GM23338 (cell line): ENCODE measurements around the gene ZNF474. TPM values are rescaled to one million over a fixed set of nuclear protein-coding genes. Genes with fewer than 3 reads are reported as not detected.

Source experiments
- ATAC-seq: fragments of 200-7000 bp; cut with Tn5 transposase; 3 replicates; pipeline ENCODE4 v1.9.1; 2020
- DNase-seq: peaks from one replicate; pipeline ENCODE4 v3.0.0-alpha.2; 2015; ENCODE audit warnings: low spot score
- H2AFZ ChIP-seq: fragments of 200-600 bp; sonication (generic); 2 replicates; pipeline ENCODE4 v1.8.0; 2016; ENCODE audit warnings: antibody characterized with exemption, mild to moderate bottlenecking, moderate library complexity
- H3F3A ChIP-seq: fragments of 200-600 bp; sonication (generic); replicated peaks from 2 replicates; pipeline ENCODE4 v1.8.0; 2017; ENCODE audit warnings: antibody characterized with exemption, mixed run types, low read depth
- H3K27ac ChIP-seq: fragments of 200-600 bp; sonication (generic); 2 replicates; pipeline ENCODE4 v1.6.1; 2016; ENCODE audit warnings: low read depth
- H3K27me3 ChIP-seq: fragments of 200-600 bp; sonication (generic); 2 replicates; pipeline ENCODE4 v1.8.0; 2016; ENCODE audit warnings: mild to moderate bottlenecking, mixed run types, moderate library complexity; ENCODE audit not compliant: insufficient read depth
- H3K36me3 ChIP-seq: fragments of 200-600 bp; sonication (generic); 2 replicates; pipeline ENCODE4 v1.8.0; 2016; ENCODE audit warnings: mild to moderate bottlenecking; ENCODE audit not compliant: insufficient read depth
- H3K4me1 ChIP-seq: fragments of 200-600 bp; sonication (generic); 2 replicates; pipeline ENCODE4 v1.8.0; 2016; ENCODE audit warnings: mild to moderate bottlenecking, moderate library complexity; ENCODE audit not compliant: insufficient read depth
- H3K4me2 ChIP-seq: fragments of 200-600 bp; sonication (generic); 2 replicates; pipeline ENCODE4 v1.7.1; 2017; ENCODE audit warnings: mixed run types
- H3K4me3 ChIP-seq: fragments of 200-600 bp; sonication (generic); 2 replicates; pipeline ENCODE4 v1.6.1; 2016; ENCODE audit warnings: mixed run types
- H3K79me2 ChIP-seq: fragments of 200-600 bp; sonication (generic); replicated peaks from 2 replicates; pipeline ENCODE4 v1.8.0; 2017; ENCODE audit warnings: mild to moderate bottlenecking; ENCODE audit not compliant: insufficient read depth
- H3K9me2 ChIP-seq: fragments of 200-600 bp; sonication (generic); 2 replicates; pipeline ENCODE4 v1.8.0; 2017; ENCODE audit not compliant: insufficient read depth
- H4K20me1 ChIP-seq: fragments of 200-600 bp; sonication (generic); replicated peaks from 2 replicates; pipeline ENCODE4 v1.8.0; 2017; ENCODE audit warnings: mild to moderate bottlenecking; ENCODE audit not compliant: insufficient read depth
- H3K27ac Mint-ChIP-seq: 2 replicates; pipeline ENCODE4 v1.8.0; 2020; ENCODE audit warnings: inconsistent platforms, mild to moderate bottlenecking, moderate library complexity, mixed read lengths
- H3K27me3 Mint-ChIP-seq: 3 replicates; pipeline ENCODE4 v1.8.0; 2022; ENCODE audit warnings: low read depth, mild to moderate bottlenecking, moderate library complexity, mixed read lengths, inconsistent platforms; ENCODE audit not compliant: insufficient read depth, poor library complexity
- H3K36me3 Mint-ChIP-seq: 3 replicates; pipeline ENCODE4 v1.8.0; 2021; ENCODE audit warnings: low read depth, mild to moderate bottlenecking, inconsistent platforms, moderate library complexity, mixed read lengths
- H3K4me1 Mint-ChIP-seq: 3 replicates; pipeline ENCODE4 v1.8.0; 2020; ENCODE audit warnings: mild to moderate bottlenecking, inconsistent platforms, mixed read lengths
- H3K4me3 Mint-ChIP-seq: 3 replicates; pipeline ENCODE4 v1.8.0; 2021; ENCODE audit warnings: moderate library complexity, mild to moderate bottlenecking, inconsistent platforms, mixed read lengths
- H3K9me3 Mint-ChIP-seq: 3 replicates; pipeline ENCODE4 v1.8.0; 2020; ENCODE audit warnings: moderate library complexity, mild to moderate bottlenecking, inconsistent platforms, mixed read lengths
- CREB1 ChIP-seq: fragments of 250-450 bp; sonication (Bioruptor Pico); IDR thresholded peaks from 2 replicates; pipeline ENCODE4 v1.5.0; 2020; ENCODE audit warnings: low read depth, mild to moderate bottlenecking, moderate library complexity
- CTCF ChIP-seq, 2 experiments: fragments of 200-600 bp in 1 of 2; sonication (generic) in 1 of 2; conservative IDR thresholded peaks; 2 replicates each; pipeline versions ENCODE4 v1.5.1 to v1.6.1; 2016 to 2017; ENCODE audit warnings: antibody characterized with exemption in 2 of 2, low read depth in 2 of 2, mild to moderate bottlenecking in 2 of 2, moderate library complexity in 1 of 2
- EZH2 ChIP-seq: fragments of 200-600 bp; sonication (generic); IDR thresholded peaks from one replicate; pipeline ENCODE4 v1.8.0; 2017; ENCODE audit warnings: antibody characterized with exemption, mild to moderate bottlenecking, low read depth; ENCODE audit not compliant: unreplicated experiment
- EZH2phosphoT487 ChIP-seq: fragments of 200-600 bp; sonication (generic); IDR thresholded peaks from one replicate; pipeline ENCODE4 v1.8.1; 2018; ENCODE audit warnings: antibody characterized with exemption; ENCODE audit not compliant: unreplicated experiment
- JUNB ChIP-seq: IDR thresholded peaks from one replicate; pipeline ENCODE4 v1.6.1; 2016; ENCODE audit warnings: antibody characterized with exemption; ENCODE audit not compliant: unreplicated experiment
- NANOG ChIP-seq: IDR thresholded peaks from 2 replicates; pipeline ENCODE4 v1.6.1; 2016; ENCODE audit warnings: antibody characterized with exemption, borderline replicate concordance
- POLR2AphosphoS5 ChIP-seq: IDR thresholded peaks from 2 replicates; pipeline ENCODE4 v1.6.1; 2016; ENCODE audit warnings: antibody characterized with exemption, low read depth
- STAT1 ChIP-seq: IDR thresholded peaks from one replicate; pipeline ENCODE4 v1.6.1; 2016; ENCODE audit warnings: antibody characterized with exemption; ENCODE audit not compliant: unreplicated experiment
- ZNF114 ChIP-seq: fragments of 250-450 bp; sonication (Bioruptor Pico); IDR thresholded peaks from 2 replicates; pipeline ENCODE4 v1.5.0; 2020; ENCODE audit warnings: mild to moderate bottlenecking, moderate library complexity
- ZNF331 ChIP-seq: fragments of 250-450 bp; sonication (Bioruptor Pico); IDR thresholded peaks from 2 replicates; pipeline ENCODE4 v1.5.0; 2020; ENCODE audit warnings: low read depth, mild to moderate bottlenecking, moderate library complexity
- polyA plus RNA-seq: library from polyadenylated mRNA; unstranded; fragments of >200 nt; fragmentation: Nextera tagmentation; extraction: Ambion mirVana; gene quantifications from 2 replicates; pipeline ENCODE4 v1.2.1, GENCODE V29; 2016
- total RNA-seq: library from RNA; depleted of rRNA; stranded (reverse); fragments of >200 nt; shearing (Covaris generic); gene quantifications from 2 replicates; pipeline ENCODE4 v1.2.3, GENCODE V29; 2014
- TF ChIP-seq, protein P1 (sequence below): fragments of 250-450 bp; sonication (Bioruptor Pico); IDR thresholded peaks from 2 replicates; pipeline ENCODE4 v1.5.0; 2020; ENCODE audit warnings: mild to moderate bottlenecking, moderate library complexity
- TF ChIP-seq, protein P2 (sequence below): IDR thresholded peaks from one replicate; pipeline ENCODE4 v1.6.1; 2018; ENCODE audit warnings: antibody characterized with exemption; ENCODE audit not compliant: unreplicated experiment
- TF ChIP-seq, protein P3 (sequence below): IDR thresholded peaks from 2 replicates; pipeline ENCODE4 v1.6.1; 2016; ENCODE audit warnings: antibody characterized with exemption

ZNF474 gene
- total and polyA plus RNA-seq, 2 experiments from 2014 or later, result 0.59 TPM; not detected in 1

- no peaks in the 10 kb centered on the region for H3K79me2 ChIP-seq
- H3K4me1 ChIP-seq, result peaks cover 7% of the 10 kb centered on the region
- H3K4me3 Mint-ChIP-seq, result no peak overlapping the region
- no peaks in the 10 kb centered on the region for H4K20me1 ChIP-seq
- DNase-seq, result no peak
- no peak overlapping the region for H3K27ac Mint-ChIP-seq
- no peak for ATAC-seq
- H3K9me2 ChIP-seq, result no peaks in the 10 kb centered on the region
- no peaks in the 10 kb centered on the region for H3K36me3 Mint-ChIP-seq
- H3K27me3 ChIP-seq, result peaks cover 13% of the 10 kb centered on the region
- H3F3A ChIP-seq, result no peaks in the 10 kb centered on the region
- H3K4me3 ChIP-seq, result no peak overlapping the region
- peaks cover 13% of the 10 kb centered on the region for H3K27me3 Mint-ChIP-seq
- peaks cover 12% of the 10 kb centered on the region for H3K4me1 Mint-ChIP-seq
- H3K4me2 ChIP-seq, result no peak overlapping the region
- no peaks in the 10 kb centered on the region for H3K36me3 ChIP-seq
- H3K27ac ChIP-seq, result no peak overlapping the region
- TF ChIP-seq, protein P1, sequence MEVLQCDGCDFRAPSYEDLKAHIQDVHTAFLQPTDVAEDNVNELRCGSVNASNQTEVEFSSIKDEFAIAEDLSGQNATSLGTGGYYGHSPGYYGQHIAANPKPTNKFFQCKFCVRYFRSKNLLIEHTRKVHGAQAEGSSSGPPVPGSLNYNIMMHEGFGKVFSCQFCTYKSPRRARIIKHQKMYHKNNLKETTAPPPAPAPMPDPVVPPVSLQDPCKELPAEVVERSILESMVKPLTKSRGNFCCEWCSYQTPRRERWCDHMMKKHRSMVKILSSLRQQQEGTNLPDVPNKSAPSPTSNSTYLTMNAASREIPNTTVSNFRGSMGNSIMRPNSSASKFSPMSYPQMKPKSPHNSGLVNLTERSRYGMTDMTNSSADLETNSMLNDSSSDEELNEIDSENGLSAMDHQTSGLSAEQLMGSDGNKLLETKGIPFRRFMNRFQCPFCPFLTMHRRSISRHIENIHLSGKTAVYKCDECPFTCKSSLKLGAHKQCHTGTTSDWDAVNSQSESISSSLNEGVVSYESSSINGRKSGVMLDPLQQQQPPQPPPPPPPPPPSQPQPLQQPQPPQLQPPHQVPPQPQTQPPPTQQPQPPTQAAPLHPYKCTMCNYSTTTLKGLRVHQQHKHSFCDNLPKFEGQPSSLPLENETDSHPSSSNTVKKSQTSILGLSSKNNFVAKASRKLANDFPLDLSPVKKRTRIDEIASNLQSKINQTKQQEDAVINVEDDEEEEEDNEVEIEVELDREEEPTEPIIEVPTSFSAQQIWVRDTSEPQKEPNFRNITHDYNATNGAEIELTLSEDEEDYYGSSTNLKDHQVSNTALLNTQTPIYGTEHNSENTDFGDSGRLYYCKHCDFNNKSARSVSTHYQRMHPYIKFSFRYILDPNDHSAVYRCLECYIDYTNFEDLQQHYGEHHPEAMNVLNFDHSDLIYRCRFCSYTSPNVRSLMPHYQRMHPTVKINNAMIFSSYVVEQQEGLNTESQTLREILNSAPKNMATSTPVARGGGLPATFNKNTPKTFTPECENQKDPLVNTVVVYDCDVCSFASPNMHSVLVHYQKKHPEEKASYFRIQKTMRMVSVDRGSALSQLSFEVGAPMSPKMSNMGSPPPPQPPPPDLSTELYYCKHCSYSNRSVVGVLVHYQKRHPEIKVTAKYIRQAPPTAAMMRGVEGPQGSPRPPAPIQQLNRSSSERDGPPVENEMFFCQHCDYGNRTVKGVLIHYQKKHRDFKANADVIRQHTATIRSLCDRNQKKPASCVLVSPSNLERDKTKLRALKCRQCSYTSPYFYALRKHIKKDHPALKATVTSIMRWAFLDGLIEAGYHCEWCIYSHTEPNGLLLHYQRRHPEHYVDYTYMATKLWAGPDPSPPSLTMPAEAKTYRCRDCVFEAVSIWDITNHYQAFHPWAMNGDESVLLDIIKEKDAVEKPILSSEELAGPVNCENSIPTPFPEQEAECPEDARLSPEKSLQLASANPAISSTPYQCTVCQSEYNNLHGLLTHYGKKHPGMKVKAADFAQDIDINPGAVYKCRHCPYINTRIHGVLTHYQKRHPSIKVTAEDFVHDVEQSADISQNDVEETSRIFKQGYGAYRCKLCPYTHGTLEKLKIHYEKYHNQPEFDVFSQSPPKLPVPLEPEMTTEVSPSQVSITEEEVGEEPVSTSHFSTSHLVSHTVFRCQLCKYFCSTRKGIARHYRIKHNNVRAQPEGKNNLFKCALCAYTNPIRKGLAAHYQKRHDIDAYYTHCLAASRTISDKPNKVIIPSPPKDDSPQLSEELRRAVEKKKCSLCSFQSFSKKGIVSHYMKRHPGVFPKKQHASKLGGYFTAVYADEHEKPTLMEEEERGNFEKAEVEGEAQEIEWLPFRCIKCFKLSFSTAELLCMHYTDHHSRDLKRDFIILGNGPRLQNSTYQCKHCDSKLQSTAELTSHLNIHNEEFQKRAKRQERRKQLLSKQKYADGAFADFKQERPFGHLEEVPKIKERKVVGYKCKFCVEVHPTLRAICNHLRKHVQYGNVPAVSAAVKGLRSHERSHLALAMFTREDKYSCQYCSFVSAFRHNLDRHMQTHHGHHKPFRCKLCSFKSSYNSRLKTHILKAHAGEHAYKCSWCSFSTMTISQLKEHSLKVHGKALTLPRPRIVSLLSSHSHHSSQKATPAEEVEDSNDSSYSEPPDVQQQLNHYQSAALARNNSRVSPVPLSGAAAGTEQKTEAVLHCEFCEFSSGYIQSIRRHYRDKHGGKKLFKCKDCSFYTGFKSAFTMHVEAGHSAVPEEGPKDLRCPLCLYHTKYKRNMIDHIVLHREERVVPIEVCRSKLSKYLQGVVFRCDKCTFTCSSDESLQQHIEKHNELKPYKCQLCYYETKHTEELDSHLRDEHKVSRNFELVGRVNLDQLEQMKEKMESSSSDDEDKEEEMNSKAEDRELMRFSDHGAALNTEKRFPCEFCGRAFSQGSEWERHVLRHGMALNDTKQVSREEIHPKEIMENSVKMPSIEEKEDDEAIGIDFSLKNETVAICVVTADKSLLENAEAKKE, result no peak
- TF ChIP-seq EZH2phosphoT487 (no peak), POLR2AphosphoS5 (no peak), ZNF331 (CRISPR knock-in tag) (no peak), STAT1 (no peak), NANOG (no peak), EZH2 (no peak), CREB1 (CRISPR knock-in tag) (no peak), ZNF114 (no peak), JUNB (no peak), CTCF (conservative IDR thresholded peaks at IDR 0.05; ENCODE audit: low read depth in 2 of 2) (no peak)
- TF ChIP-seq, protein P2, sequence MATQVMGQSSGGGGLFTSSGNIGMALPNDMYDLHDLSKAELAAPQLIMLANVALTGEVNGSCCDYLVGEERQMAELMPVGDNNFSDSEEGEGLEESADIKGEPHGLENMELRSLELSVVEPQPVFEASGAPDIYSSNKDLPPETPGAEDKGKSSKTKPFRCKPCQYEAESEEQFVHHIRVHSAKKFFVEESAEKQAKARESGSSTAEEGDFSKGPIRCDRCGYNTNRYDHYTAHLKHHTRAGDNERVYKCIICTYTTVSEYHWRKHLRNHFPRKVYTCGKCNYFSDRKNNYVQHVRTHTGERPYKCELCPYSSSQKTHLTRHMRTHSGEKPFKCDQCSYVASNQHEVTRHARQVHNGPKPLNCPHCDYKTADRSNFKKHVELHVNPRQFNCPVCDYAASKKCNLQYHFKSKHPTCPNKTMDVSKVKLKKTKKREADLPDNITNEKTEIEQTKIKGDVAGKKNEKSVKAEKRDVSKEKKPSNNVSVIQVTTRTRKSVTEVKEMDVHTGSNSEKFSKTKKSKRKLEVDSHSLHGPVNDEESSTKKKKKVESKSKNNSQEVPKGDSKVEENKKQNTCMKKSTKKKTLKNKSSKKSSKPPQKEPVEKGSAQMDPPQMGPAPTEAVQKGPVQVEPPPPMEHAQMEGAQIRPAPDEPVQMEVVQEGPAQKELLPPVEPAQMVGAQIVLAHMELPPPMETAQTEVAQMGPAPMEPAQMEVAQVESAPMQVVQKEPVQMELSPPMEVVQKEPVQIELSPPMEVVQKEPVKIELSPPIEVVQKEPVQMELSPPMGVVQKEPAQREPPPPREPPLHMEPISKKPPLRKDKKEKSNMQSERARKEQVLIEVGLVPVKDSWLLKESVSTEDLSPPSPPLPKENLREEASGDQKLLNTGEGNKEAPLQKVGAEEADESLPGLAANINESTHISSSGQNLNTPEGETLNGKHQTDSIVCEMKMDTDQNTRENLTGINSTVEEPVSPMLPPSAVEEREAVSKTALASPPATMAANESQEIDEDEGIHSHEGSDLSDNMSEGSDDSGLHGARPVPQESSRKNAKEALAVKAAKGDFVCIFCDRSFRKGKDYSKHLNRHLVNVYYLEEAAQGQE, result no peak
- TF ChIP-seq, protein P3, sequence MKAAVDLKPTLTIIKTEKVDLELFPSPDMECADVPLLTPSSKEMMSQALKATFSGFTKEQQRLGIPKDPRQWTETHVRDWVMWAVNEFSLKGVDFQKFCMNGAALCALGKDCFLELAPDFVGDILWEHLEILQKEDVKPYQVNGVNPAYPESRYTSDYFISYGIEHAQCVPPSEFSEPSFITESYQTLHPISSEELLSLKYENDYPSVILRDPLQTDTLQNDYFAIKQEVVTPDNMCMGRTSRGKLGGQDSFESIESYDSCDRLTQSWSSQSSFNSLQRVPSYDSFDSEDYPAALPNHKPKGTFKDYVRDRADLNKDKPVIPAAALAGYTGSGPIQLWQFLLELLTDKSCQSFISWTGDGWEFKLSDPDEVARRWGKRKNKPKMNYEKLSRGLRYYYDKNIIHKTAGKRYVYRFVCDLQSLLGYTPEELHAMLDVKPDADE, result no peak
- no peaks in the 10 kb centered on the region for H3K9me3 Mint-ChIP-seq
- H2AFZ ChIP-seq, result no peak overlapping the region
Observed at GRCh38 chr5:122083535-122083934, 45.8 kb upstream of the ZNF474 start.
